IMR-90 (cell line): ENCODE measurements around the gene DUSP9. TPM values are rescaled to one million over a fixed set of nuclear protein-coding genes. Genes with fewer than 3 reads are reported as not detected.

Experiments
- ATAC-seq: fragments of 200-7000 bp; cut with Tn5 transposase; 2 replicates; pipeline ENCODE4 v1.9.1; 2020; ENCODE audit warnings: low read depth, mild to moderate bottlenecking, moderate library complexity
- BruUV-seq: library from RNA; stranded (reverse); fragments of 400-500 nt; replicated peaks from 2 replicates; lab custom pipeline; 2021; lab: Mats Ljungman, UMichigan
- CTCF ChIA-PET: fragments of 300-600 bp; formaldehyde crosslinking; extraction: SDS; loops from one replicate; lab custom pipeline; 2021; ENCODE audit warnings: antibody characterized with exemption; lab: Yijun Ruan, JAX
- POLR2A ChIA-PET: fragments of 300-600 bp; sonication (Branson Sonifier 250); formaldehyde crosslinking; loops from one replicate; lab custom pipeline; 2022; ENCODE audit warnings: antibody characterized with exemption; ENCODE audit not compliant: unreplicated experiment; lab: Charles Lee
- DNase-seq: peaks from one replicate; pipeline ENCODE4 v3.0.0; 2013
- H2AFZ ChIP-seq: replicated peaks from 2 replicates; pipeline ENCODE3; 2013; ENCODE audit warnings: low read length, mild to moderate bottlenecking; ENCODE audit not compliant: poor library complexity
- H2AK5ac ChIP-seq: 2 replicates; pipeline ENCODE4 v1.6.1; 2013; ENCODE audit warnings: low read depth, low read length, inconsistent platforms
- H2AK9ac ChIP-seq: replicated peaks from 2 replicates; pipeline ENCODE3; 2013; ENCODE audit warnings: mild to moderate bottlenecking, low read depth, low read length, moderate library complexity; ENCODE audit not compliant: poor library complexity
- H2BK120ac ChIP-seq: 2 replicates; pipeline ENCODE4 v1.6.1; 2013; ENCODE audit warnings: low read depth, low read length, inconsistent platforms
- H2BK15ac ChIP-seq: 3 replicates; pipeline ENCODE4 v1.6.1; 2013; ENCODE audit warnings: low read depth, low read length, inconsistent platforms
- H2BK20ac ChIP-seq: 2 replicates; pipeline ENCODE4 v1.6.1; 2013; ENCODE audit warnings: low read depth, mild to moderate bottlenecking, inconsistent platforms, low read length, moderate library complexity
- H2BK5ac ChIP-seq: 2 replicates; pipeline ENCODE4 v1.6.1; 2013; ENCODE audit warnings: mild to moderate bottlenecking, low read depth, low read length, inconsistent platforms; ENCODE audit not compliant: poor library complexity, severe bottlenecking
- H3K14ac ChIP-seq: replicated peaks from 2 replicates; pipeline ENCODE4 v1.6.1; 2013; ENCODE audit warnings: low read depth, low read length, inconsistent platforms
- H3K18ac ChIP-seq: 2 replicates; pipeline ENCODE4 v1.6.1; 2013; ENCODE audit warnings: low read depth, low read length, control low read depth
- H3K23ac ChIP-seq: 2 replicates; pipeline ENCODE4 v1.6.1; 2013; ENCODE audit warnings: low read depth, low read length, inconsistent platforms
- H3K27ac ChIP-seq: 2 replicates; pipeline ENCODE4 v1.5.1; 2013; ENCODE audit warnings: mild to moderate bottlenecking, control low read depth, low read length; ENCODE audit not compliant: insufficient read depth
- H3K27me3 ChIP-seq: 2 replicates; pipeline ENCODE4 v1.6.1; 2013; ENCODE audit warnings: low read length; ENCODE audit not compliant: control insufficient read depth, insufficient read depth
- H3K36me3 ChIP-seq: 2 replicates; pipeline ENCODE4 v1.6.1; 2013; ENCODE audit warnings: low read length, mixed read lengths; ENCODE audit not compliant: control insufficient read depth, insufficient read depth
- H3K4ac ChIP-seq: 2 replicates; pipeline ENCODE4 v1.6.1; 2013; ENCODE audit warnings: low read depth, low read length, inconsistent platforms
- H3K4me1 ChIP-seq: 2 replicates; pipeline ENCODE4 v1.6.1; 2013; ENCODE audit warnings: low read length, mixed read lengths; ENCODE audit not compliant: control insufficient read depth, insufficient read depth
- H3K4me2 ChIP-seq: 2 replicates; pipeline ENCODE4 v1.6.1; 2013; ENCODE audit warnings: low read depth, mild to moderate bottlenecking, control low read depth, low read length, moderate library complexity
- H3K4me3 ChIP-seq: 2 replicates; pipeline ENCODE4 v1.5.1; 2013; ENCODE audit warnings: low read depth, mild to moderate bottlenecking, control low read depth, low read length, moderate library complexity; ENCODE audit not compliant: insufficient read depth
- H3K56ac ChIP-seq: 2 replicates; pipeline ENCODE4 v1.6.1; 2013; ENCODE audit warnings: low read length, inconsistent platforms; ENCODE audit not compliant: insufficient read depth; ENCODE audit errors: extremely low read depth
- H3K79me1 ChIP-seq, 2 experiments: 2 replicates each; pipeline ENCODE4 v1.6.1; 2013; ENCODE audit warnings: low read length in 2 of 2, inconsistent platforms in 1 of 2, low read depth in 1 of 2
- H3K9ac ChIP-seq: 2 replicates; pipeline ENCODE4 v1.6.1; 2013; ENCODE audit warnings: low read depth, low read length, control low read depth
- H3K9me1 ChIP-seq: 2 replicates; pipeline ENCODE4 v1.6.1; 2013; ENCODE audit warnings: low read length, inconsistent platforms; ENCODE audit not compliant: insufficient read depth
- H3K9me3 ChIP-seq: 2 replicates; pipeline ENCODE4 v1.6.1; 2013; ENCODE audit warnings: low read length; ENCODE audit not compliant: control insufficient read depth, insufficient read depth
- H4K20me1 ChIP-seq: 2 replicates; pipeline ENCODE4 v1.6.1; 2013; ENCODE audit warnings: low read length, inconsistent platforms; ENCODE audit not compliant: insufficient read depth
- H4K5ac ChIP-seq: 2 replicates; pipeline ENCODE4 v1.6.1; 2013; ENCODE audit warnings: mild to moderate bottlenecking, low read depth, low read length, control low read depth
- H4K8ac ChIP-seq, 2 experiments: 2 replicates each; pipeline ENCODE4 v1.6.1; 2013; ENCODE audit warnings: low read depth in 2 of 2, low read length in 2 of 2, control low read depth in 1 of 2, inconsistent platforms in 1 of 2
- H4K91ac ChIP-seq: 2 replicates; pipeline ENCODE4 v1.6.1; 2013; ENCODE audit warnings: low read depth, low read length, inconsistent platforms; ENCODE audit not compliant: insufficient read depth
- BHLHE40 ChIP-seq: fragments of 150-350 bp; IDR thresholded peaks from 2 replicates; pipeline ENCODE4 v1.6.1; 2016; ENCODE audit warnings: mild to moderate bottlenecking, low read depth, low read length
- CEBPB ChIP-seq: IDR thresholded peaks from 2 replicates; pipeline ENCODE4 v1.6.1; 2012; ENCODE audit warnings: low read depth, low read length, improper control_type of control experiment
- CHD1 ChIP-seq: IDR thresholded peaks from 2 replicates; pipeline ENCODE4 v1.6.1; 2012; ENCODE audit warnings: low read depth, low read length, improper control_type of control experiment
- CTCF ChIP-seq: conservative IDR thresholded peaks from 2 replicates; pipeline ENCODE4 v1.5.1; 2012; ENCODE audit warnings: mild to moderate bottlenecking, low read depth, low read length, improper control_type of control experiment
- FOS ChIP-seq: fragments of 150-350 bp; IDR thresholded peaks from 2 replicates; pipeline ENCODE4 v1.6.1; 2016; ENCODE audit warnings: low read depth, low read length
- MAZ ChIP-seq: IDR thresholded peaks from 2 replicates; pipeline ENCODE4 v1.6.1; 2012; ENCODE audit warnings: low read depth, mild to moderate bottlenecking, low read length, improper control_type of control experiment, moderate library complexity, borderline replicate concordance
- MXI1 ChIP-seq: IDR thresholded peaks from 2 replicates; pipeline ENCODE4 v1.6.1; 2012; ENCODE audit warnings: low read depth, mild to moderate bottlenecking, low read length, moderate library complexity, borderline replicate concordance
- NFE2L2 ChIP-seq: fragments of 150-350 bp; IDR thresholded peaks from 2 replicates; pipeline ENCODE4 v1.6.1; 2016; ENCODE audit warnings: low read depth, mild to moderate bottlenecking, low read length
- POLR2A ChIP-seq: IDR thresholded peaks from 2 replicates; pipeline ENCODE4 v1.6.1; 2012; ENCODE audit warnings: mild to moderate bottlenecking, low read depth, low read length
- RCOR1 ChIP-seq: IDR thresholded peaks from 2 replicates; pipeline ENCODE4 v1.6.1; 2012; ENCODE audit warnings: mild to moderate bottlenecking, low read length, improper control_type of control experiment; ENCODE audit not compliant: insufficient replicate concordance
- SMC3 ChIP-seq: fragments of 150-350 bp; IDR thresholded peaks from 2 replicates; pipeline ENCODE4 v1.6.1; 2016; ENCODE audit warnings: low read depth, mild to moderate bottlenecking, antibody characterized with exemption, low read length, moderate library complexity
- USF2 ChIP-seq: fragments of 150-350 bp; IDR thresholded peaks from 2 replicates; pipeline ENCODE4 v1.6.1; 2017; ENCODE audit warnings: mild to moderate bottlenecking, antibody characterized with exemption, low read length, low read depth
- WGBS, 2 experiments: methylation state at CpG; one replicate each; pipeline versions ENCODE4 v1.1.5 to v1.1.7; 2013; ENCODE audit warnings: missing lambda C conversion rate in 2 of 2; ENCODE audit not compliant: insufficient read length in 1 of 2; ENCODE audit errors: extremely low coverage in 2 of 2; 5-methylcytosine and 5-hydroxymethylcytosine counted together
- dilution Hi-C: fragments of 300-500 bp; cut with HindIII; formaldehyde crosslinking; loops from one replicate; pipeline ENCODE4 v1.14.3; 2018; ENCODE audit warnings: low sequenced_read_pairs; ENCODE audit not compliant: unreplicated experiment
- in situ Hi-C: fragments of 300-500 bp; cut with MboI; formaldehyde crosslinking; loops from 3 replicates; pipeline ENCODE4 v1.14.3; 2019; ENCODE audit warnings: low sequenced_read_pairs, inconsistent platforms, mixed read lengths
- intact Hi-C: fragments of 100-400 bp; cut with micrococcal nuclease; formaldehyde crosslinking; loops from 2 replicates; pipeline ENCODE4 v1.10.0; 2022
- polyA plus RNA-seq, 3 experiments: library from polyadenylated mRNA; depleted of rRNA; stranded (reverse); fragments of >200 nt; gene quantifications; 2 replicates each; pipeline ENCODE4 v1.2.3, GENCODE V29; 2012; ENCODE audit warnings: low replicate concordance in 1 of 3
- total RNA-seq: library from RNA; depleted of rRNA; stranded (reverse); fragments of >200 nt; gene quantifications from 2 replicates; pipeline ENCODE4 v1.2.3, GENCODE V29; 2012

DUSP9 gene
- total and polyA plus RNA-seq, 2 of the 4 experiments (the other 2 are of a cell fraction) = under 0.01 to 0.09 TPM

DNA sequence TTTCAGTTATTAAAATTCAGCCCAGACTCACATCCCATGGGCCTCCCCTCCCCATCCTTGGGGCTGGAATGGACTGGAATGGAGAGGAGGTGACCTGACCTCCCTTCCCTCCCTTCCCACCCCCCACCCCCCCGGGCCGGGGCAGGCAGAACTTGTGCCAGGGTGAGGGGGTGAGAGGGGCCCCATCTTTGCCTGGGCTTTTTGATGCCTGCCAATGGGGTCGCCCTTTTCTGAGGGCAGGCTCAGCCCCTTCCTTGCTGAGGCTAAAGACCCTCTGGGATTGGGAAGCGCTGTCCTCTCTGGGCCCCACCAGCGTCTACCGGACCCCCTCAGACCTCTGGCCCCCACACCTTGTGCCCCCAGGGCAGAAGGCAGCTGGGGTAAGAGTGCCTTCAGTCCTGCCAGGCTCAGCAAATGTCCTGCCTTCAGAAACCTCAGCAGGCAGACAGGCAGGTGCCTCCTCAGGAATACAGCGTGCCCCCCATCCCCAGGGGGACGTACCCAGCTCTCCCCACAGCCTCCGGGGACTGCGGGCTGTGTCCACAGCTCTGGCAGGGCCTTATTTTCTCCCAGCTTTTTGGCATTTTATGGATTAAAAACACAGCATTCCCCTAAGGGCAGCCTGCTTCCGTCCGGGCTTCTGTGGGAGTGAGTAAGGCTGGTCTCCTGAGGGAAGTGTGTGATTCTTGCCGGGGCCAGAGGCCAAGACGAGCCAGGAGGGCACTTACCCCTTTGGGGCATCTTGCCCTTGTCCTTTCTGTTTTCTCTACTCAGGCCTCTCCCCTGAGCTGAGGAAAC lies 35.5 kb upstream of the DUSP9 start:
- Histone ChIP-seq H3K4me2 (no peak overlapping the region), H3K14ac (no peak overlapping the region), H2BK20ac (no peak overlapping the region), H3K4me3 (no peak overlapping the region), H3K18ac (no peak overlapping the region), H2AFZ (no peak overlapping the region), H2BK5ac (no peak overlapping the region), H2AK5ac (no peak overlapping the region), H3K36me3 (no peaks in the 10 kb centered on the region), H3K9me1 (no peaks in the 10 kb centered on the region), H3K4me1 (no peaks in the 10 kb centered on the region), H3K9ac (no peak overlapping the region), H3K56ac (no peak overlapping the region), H4K5ac (no peak overlapping the region), H3K4ac (no peak overlapping the region), H3K79me1 (no peaks in the 10 kb centered on the region), H3K9me3 (peaks cover 2% of the 10 kb centered on the region), H4K91ac (no peak overlapping the region), H3K23ac (no peak overlapping the region), H3K27me3 (peaks cover 18% of the 10 kb centered on the region), H3K27ac (no peak overlapping the region), H4K20me1 (no peaks in the 10 kb centered on the region), H2AK9ac (no peak overlapping the region), H2BK15ac (no peak overlapping the region), H4K8ac (no peak overlapping the region), H2BK120ac (no peak overlapping the region)
- ChIA-PET POLR2A (no interaction called here), CTCF (interaction anchor here (2.4 kb wide), 1 partner anchor 56 kb away, joined by 16 read pairs; no protein-coding TSS in a partner anchor)
- BruUV-seq = no TSS peak
- ATAC-seq (no peak), DNase-seq (no peak)
- in situ Hi-C loops (no loop called here), intact Hi-C loops (no loop called here), dilution Hi-C loops (no loop called here)
- TF ChIP-seq NFE2L2 = no peak
- no peak for TF ChIP-seq BHLHE40
- TF ChIP-seq MXI1 = no peak
- no peak for TF ChIP-seq MAZ
- TF ChIP-seq CEBPB = no peak
- TF ChIP-seq CTCF = no peak
- no peak for TF ChIP-seq RCOR1
- TF ChIP-seq POLR2A = no peak
- TF ChIP-seq CHD1 = no peak
- no peak for TF ChIP-seq USF2
- no peak for TF ChIP-seq SMC3
- TF ChIP-seq FOS = no peak
- 80% methylated on average over 2 of the region's 14 CpGs; no CpG with 5 or more reads in 1 of the 2 experiments for WGBS, 2 experiments
